Right lung (tissue), 5 donors: ENCODE data around the gene ACACA. TPM values are rescaled to one million over a fixed set of nuclear protein-coding genes. Genes with fewer than 3 reads are reported as not detected.

Experiments
- DNase-seq, 2 donors: peaks; one replicate each; pipeline ENCODE4 v3.0.0-alpha.2; 2013
- polyA plus RNA-seq, 5 donors: library from polyadenylated mRNA; unstranded; fragments of 120-200 nt; gene quantifications; one replicate each; pipeline versions ENCODE4 v1.2.1 to v1.2.3, GENCODE V29; 2013; ENCODE audit warnings: inconsistent platforms in 1 of 5, low replicate concordance in 1 of 5; ENCODE audit not compliant: insufficient read length in 5 of 5, insufficient read depth in 1 of 5

ACACA gene
- polyA plus RNA-seq, 5 donors: 40.8 to 60.5 (median 49.2) TPM

- DNase-seq: no peak
Measured at GRCh38 chr17:37399265-37399803, 7.3 kb downstream of the ACACA start.

- no peak for DNase-seq
Measured at GRCh38 chr17:37393352-37393751, 13.3 kb downstream of the ACACA start.

- DNase-seq: no peak
Measured at GRCh38 chr17:37392024-37392590, 14.5 kb downstream of the ACACA start.

DNA sequence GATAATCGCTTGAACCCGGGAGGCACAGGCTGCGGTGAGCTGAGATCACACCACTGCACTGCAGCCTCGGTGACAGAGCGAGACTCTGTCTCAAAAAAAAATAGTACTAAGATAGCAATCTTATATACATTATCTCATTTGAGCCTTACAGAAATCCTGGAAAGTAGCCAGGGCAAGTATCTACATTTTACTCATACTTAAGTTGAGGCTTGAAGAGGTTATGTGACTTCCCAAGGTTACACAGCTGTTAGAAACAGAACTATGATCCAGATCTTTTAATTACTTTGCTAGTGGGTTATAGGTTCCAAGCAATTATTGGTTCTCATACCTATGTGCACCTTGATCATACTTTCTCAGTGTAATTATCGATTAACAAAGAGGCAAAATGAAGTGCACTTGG, 15.5 kb downstream of the ACACA start:
- DNase-seq: no peak

DNA sequence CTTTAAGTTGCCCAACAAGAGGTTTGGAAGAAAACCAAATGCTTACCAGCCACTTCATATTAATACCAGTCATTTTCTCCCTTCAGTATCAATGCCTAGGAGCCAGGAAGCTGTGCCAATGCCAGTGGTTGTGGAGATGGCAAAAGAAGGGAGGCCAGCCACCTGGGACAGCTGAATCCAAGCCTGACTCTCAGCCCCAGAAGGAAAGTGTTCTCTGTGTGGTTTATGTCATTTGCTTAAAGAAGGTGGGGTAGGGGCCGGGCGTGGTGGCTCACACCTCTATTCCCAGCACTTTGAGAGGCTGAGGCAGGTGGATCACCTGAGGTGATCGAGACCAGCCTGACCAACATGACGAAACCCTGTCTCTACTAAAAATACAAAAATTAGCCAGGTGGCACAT, 17.5 kb downstream of the ACACA start:
- no peak for DNase-seq

GRCh38 chr17:37388266-37388665, 18.4 kb downstream of the ACACA start:
- no peak for DNase-seq

DNA sequence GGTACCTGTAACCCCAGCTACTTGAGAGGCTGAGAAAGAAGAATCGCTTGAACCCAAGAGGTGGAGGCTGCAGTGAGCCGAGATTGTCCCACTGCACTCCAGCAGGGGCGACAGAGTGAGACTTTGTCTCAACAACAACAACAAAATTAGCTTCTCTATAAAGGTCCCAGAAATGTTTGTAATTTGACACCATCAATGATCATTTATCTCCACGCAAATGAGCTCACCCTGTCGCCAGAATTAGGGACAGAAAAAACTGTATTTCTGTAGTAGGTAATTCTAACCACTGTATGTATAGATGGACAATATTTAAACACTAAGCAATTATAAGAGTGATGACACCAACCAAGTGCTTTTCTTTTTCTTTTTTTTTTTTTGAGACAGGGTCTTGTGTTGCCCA, 20.2 kb downstream of the ACACA start:
- DNase-seq: no peak

DNA sequence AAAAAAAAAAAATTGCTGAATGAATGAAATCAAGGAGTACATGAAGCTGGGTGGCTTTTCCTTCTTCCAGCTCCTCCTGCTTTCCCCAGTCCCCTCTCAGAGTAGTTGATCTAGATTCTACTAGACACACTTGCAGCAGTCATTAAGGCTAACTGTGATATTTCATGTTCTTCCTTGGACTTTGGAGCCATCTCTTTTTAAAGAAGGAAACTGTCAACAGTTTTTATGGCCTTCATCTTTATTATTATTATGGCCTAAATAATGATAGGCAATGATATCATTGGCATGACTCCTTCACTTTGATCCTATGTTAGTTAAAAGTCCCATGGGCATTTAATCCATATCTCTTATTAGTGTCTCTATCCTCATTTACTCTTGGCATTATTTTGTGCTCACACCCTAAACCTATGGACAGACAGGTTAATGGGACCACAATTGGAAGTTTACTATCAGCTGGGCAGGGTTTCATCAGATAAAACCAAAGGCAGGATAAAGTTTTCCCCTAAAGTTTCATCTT, 21.1 kb downstream of the ACACA start:
- DNase-seq: no peak

GRCh38 chr17:37384560-37385149, 22.0 kb downstream of the ACACA start:
- DNase-seq: no peak

GRCh38 chr17:37382056-37382455, 24.6 kb downstream of the ACACA start:
- no peak for DNase-seq

GRCh38 chr17:37375706-37376105, 30.9 kb downstream of the ACACA start, which contains the start of gene C17orf78:
TSS of gene C17orf78 (plus strand) at chr17:37375985. CDS start at chr17:37376093, 108 bp downstream.
- DNase-seq: no peak

GRCh38 chr17:37373530-37374159, 33.0 kb downstream of the ACACA start:
- peak; percentile 48 to 71 for DNase-seq

DNA sequence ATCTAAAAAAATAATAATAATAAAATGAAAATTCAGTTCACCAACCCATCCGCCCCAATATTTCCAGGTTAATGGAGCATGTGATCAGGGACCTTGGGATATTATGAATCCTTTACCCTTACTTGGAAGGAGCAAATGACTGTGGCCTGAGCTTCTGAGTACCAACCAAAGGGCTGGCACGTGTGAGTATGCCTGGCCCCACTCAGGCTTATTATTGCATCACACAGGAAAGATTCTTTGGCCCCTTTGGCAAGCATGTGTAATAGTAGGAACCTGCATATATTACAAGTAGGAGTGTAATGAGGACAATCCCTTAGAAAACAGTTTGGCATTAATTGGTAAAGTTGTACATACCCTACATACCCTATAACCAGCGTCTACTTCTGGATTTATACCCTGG, 38.1 kb downstream of the ACACA start:
- DNase-seq: no peak

DNA sequence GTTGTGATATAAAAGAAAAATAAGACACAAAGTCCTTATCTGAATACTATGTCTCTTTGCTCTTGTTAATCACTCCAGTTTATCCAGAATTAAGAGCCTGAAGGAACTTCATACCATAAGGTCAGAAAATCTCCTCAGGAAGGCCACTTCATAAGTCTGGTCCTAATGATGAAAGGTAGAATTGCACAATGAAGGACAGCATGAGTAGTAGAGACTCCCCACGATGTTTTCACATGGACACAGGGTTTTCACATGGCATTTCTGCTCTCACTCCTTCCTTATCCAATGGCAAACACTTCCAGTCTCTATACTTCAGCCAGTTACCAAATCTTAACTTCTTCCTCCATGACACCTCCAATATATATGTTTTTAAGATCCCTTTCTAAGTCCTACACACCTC, 41.0 kb downstream of the ACACA start:
- no peak for DNase-seq

GRCh38 chr17:37361543-37361942, 45.1 kb downstream of the ACACA start:
- no peak for DNase-seq

DNA sequence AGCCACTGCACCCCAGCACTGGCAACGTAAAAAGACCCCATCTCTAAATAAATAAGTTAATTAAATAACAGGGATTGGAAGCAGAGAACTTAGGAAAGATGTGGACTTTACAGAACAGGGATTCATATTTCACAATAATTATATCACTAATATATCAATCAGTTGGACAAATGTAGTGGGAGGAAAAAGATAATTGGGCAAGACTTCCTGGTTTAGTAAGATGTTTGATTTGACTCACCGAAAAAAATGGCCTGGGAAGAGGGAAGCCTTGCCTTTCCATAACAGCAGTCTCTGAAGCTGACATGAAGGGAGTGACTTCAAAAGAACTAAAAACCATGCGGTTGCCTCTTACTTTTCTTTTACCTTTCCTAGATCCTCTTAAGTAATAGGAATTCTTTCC, 46.0 kb downstream of the ACACA start:
- DNase-seq: no peak

DNA sequence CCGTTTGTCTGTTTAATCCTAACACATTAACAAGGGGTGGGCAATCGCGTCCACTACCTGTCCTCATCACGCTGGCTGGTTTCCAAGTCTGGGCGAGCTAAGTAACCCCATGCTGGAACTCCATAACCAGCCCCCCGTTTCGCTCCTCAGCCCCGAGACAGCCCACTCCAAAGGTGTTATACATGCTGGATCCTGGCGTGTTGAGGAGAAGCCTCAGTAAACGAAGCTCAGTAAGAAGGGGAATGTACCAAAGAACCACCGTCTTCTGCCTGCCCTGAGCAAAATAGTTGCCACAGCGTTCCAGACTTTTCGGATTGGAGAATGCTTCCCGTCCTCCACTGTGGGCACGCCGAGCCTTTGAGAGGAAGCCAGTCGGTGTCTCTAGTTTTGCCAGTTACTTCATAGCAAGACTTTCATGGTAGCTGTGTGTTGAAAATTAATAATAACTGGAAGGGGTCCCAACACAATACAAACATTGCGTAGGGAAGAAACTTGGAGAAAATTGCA, 46.9 kb downstream of the ACACA start:
- DNase-seq: no peak

- peak; percentile 93 to 94 for DNase-seq
Measured at GRCh38 chr17:37358830-37359681, 47.6 kb downstream of the ACACA start.

DNA sequence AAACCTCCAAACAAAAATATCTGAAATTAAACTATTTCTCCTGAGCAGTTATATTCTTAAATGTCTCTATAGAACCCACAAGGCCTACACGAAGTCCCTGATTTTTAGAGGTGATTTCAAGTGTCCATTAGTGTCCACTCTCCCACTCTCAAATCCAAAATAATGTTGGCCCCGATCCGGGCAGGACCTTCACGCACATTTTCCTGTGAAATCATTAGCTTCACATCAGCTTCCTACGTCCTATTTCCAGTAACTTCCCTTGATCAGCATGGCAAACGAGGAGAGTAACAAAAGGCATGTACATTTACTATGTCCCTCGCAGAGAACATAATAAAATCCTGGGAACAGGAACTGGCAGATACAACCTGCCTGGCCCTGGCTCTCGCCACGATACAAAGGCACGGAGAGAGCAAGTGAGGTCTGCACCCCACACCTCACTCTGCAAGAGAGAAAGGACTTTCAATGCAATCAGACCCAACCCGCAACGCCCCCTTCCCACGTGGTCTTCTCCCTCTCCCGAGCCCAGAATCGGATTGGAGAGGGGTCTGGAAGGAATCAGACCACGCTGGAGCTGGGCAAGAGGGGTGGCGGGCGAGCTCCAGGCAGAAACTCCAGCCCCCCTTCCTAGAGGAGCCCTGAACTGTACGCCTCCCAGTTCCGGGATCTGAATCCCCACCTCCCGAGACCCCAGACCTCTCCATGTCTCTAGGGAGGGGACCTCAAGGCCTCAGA, 48.4 kb downstream of the ACACA start:
- DNase-seq: peak; percentile 49 to 60

DNA sequence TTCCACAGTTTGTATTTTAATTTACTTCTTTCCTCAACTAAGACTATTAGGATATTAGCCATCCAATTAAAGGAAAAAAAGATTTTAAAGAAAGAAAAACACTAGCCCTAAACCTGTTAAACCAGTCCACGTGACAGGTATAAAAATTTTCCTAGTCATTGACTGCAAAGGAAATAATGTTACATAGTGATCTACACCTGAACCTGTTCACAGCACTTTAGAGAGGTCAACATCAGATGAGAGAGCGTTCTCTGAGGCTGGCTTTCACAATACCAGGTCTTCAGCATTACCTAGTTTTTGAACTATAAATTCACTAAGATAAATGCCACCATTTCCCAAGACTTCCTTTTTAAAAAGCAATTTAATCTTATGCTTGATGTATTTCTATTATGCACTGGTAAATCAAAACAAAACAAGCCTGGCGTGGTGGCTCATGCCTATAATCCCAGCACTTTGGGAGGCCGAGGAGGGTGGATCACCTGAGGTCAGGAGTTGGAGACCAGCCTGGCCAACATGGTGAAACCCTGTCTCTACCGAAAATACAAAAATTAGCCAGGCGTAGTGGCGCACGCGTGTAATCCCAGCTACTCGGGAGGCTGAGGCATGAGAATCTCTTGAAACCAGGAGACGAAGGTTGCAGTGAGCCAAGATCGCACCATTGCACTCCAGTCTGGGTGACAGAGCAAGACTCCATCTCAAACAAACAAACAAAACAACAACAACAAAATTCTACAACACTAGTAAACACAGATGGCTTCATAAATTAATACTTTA, 49.7 kb downstream of the ACACA start:
- peak in 1 of 2 donors; percentile 12 for DNase-seq
